Inferior parietal cortex (tissue), 1 donor: ENCODE results near the gene CNTRL.
A peak's percentile ranks its signal among the peaks of the same experiment; 100 is the strongest.
"Not testable (repeated sequence)": the region's sequence is repeated elsewhere in the genome, so short reads cannot be mapped to it uniquely, and the experiment has no call there.

Experiments used
- DNase-seq: peaks from one replicate; pipeline ENCODE4 v3.0.0-alpha.2; 2016; ENCODE audit errors: extremely low spot score

CNTRL gene, protein sequence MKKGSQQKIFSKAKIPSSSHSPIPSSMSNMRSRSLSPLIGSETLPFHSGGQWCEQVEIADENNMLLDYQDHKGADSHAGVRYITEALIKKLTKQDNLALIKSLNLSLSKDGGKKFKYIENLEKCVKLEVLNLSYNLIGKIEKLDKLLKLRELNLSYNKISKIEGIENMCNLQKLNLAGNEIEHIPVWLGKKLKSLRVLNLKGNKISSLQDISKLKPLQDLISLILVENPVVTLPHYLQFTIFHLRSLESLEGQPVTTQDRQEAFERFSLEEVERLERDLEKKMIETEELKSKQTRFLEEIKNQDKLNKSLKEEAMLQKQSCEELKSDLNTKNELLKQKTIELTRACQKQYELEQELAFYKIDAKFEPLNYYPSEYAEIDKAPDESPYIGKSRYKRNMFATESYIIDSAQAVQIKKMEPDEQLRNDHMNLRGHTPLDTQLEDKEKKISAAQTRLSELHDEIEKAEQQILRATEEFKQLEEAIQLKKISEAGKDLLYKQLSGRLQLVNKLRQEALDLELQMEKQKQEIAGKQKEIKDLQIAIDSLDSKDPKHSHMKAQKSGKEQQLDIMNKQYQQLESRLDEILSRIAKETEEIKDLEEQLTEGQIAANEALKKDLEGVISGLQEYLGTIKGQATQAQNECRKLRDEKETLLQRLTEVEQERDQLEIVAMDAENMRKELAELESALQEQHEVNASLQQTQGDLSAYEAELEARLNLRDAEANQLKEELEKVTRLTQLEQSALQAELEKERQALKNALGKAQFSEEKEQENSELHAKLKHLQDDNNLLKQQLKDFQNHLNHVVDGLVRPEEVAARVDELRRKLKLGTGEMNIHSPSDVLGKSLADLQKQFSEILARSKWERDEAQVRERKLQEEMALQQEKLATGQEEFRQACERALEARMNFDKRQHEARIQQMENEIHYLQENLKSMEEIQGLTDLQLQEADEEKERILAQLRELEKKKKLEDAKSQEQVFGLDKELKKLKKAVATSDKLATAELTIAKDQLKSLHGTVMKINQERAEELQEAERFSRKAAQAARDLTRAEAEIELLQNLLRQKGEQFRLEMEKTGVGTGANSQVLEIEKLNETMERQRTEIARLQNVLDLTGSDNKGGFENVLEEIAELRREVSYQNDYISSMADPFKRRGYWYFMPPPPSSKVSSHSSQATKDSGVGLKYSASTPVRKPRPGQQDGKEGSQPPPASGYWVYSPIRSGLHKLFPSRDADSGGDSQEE (N-terminal part only)

DNA sequence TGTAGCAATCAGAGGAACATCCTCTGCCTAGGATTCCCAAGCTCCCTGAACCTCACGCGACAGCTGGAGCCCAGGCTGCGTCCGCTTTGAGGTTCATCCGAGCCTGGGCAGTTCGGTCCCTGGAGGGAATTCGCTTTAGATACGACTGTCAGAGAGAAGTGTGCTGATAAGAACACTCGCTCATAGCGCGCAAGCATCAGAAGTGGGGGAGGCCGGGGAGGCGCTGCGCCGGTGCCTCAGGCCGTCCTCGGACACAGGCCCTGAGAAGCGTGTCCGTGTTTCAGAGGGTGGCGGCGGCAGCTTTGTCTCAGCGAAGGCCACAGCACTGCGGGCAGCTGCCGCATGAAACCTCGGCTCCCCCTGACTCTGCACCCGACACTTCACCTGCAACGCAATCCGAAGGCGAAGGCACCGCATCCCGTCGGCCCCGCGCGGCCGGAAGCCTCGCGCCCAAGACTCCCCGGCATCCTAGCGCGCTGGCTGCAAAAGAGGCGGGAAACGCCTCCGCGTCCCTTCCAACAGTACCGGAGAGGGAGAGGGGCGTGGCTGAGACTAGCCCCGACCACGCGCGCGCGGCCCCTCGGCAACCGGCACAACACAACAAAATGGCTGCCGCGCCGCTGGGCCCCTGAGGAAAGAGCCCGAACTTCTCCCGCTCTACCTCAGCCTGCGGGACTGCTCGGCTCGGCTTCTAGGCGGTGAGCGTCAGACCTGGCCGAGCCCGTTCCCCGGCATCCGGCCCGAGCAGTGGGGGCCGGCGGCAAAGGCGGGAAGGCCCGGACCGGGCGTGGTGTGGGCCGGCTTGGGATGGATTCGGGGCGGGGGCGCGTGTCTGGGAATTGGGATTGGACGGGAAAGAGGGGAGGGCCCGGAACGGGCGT is at the start of gene CNTRL:
TSS of gene CNTRL (plus strand) at position 586 of the 881 bp plus-strand sequence. CDS start 13,372 bp downstream, outside the sequence.
- peak; percentile 86 for DNase-seq

DNA sequence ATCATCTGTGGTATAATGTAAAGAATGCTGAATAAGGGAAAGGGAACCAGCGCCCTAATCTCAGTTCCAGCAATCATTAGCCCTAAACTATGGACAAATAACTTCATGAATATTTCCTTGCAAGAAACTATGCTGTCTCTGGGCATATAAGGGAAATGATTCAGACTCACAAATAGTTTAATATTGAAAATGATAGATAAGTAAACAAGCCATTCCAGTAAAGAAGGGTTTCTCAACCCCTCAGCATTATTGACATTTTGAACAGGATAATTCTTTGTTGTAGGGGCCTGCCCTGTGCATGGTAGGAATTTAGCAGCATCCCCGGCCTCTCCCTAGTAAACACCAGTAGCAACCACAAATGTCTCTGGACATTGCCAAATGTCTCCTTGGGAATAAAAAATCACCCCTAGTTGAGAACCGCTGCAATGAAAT is 48.5 kb upstream of the CNTRL start:
- no peak for DNase-seq

DNA sequence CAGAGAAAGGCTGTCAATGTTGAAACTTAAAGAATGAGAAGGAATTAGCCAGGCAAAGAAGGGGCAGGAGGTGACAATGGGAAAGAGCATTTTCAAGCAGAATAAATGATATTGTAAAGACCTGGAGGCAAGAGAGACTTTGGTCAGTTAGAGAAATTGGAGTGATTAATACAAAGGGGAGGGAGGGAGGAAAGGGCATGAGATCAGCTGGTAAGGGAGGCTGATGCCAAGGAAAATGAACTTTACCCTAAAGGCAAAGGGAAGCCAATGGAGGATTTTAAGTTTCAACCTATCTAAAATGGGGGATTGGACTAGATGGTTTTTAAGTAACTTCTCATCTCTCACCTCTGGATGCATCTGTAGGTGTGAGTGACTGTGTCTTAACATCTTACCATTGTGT is 48.0 kb upstream of the CNTRL start:
- no peak for DNase-seq

DNA sequence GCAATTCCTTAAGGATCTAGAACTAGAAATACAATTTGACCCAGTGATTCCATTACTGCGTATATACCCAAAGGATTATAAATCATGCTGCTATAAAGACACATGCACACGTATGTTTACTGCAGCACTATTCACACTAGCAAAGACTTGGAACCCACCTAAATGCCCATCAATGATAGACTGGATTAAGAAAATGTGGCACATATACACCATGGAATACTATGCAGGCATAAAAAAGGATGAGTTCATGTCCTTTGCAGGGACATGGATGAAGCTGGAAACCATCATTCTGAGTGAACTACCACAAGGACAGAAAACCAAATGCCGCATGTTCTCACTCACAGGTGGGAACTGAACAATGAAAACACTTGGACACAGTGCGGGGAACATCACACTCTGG is 46.5 kb upstream of the CNTRL start:
- not testable (repeated sequence) for DNase-seq

DNA sequence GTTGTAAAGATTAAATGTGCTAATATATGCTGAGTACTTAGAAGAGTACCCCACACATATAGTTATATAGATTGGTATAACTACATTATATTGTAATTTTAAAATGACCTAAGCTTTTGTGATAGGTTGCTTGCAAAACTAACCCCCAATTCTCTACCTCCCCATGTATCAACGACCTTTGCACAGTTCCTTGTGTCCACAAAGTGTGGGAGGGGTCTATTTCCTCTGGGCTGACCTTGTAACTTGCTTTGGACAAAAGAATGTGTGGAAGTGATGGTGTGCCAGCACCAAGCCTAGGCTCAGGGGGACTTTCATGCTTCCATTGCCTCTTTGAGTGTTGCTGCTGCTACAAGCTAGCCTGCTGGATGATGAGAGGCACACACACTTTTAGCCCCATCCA is 45.3 kb upstream of the CNTRL start:
- no peak for DNase-seq

DNA sequence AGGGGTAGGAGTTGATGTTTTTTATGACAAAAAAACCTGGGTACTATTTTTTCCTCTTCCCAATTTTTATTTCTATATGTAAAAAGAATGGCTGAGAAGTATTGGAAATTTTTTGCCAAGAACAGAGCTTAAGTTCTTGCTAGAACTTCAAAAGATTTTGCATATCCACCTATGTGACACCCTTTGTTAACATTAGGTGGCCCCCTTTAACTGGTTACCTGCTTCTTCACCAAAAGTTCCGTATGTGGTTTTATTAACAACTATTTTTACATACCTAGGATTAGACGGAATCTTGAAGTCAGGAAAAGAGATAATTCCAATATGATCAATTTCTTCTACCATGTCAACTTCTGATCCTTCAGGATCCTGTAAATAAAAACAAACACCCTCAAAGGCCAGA is 40.2 kb upstream of the CNTRL start:
- no peak for DNase-seq

DNA sequence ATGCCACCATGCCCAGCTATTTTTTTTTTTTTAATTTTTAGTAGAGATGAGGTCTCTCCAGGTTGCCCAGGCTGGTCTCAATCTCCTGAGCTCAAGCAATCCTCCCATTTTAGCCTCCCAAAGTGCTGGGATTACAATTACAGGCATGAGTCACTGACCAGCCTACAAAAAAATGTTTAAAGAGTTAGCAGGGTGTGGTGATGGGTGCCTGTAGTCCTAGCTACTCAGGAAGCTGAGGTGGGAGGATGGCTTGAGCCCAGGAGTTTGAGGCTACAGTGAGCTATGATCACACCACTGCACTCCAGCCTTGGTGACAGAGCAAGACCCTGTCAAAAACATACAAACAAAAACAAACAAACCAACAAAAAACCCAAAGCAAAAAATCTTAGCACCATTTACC is 39.0 kb upstream of the CNTRL start:
- not testable (repeated sequence) for DNase-seq

DNA sequence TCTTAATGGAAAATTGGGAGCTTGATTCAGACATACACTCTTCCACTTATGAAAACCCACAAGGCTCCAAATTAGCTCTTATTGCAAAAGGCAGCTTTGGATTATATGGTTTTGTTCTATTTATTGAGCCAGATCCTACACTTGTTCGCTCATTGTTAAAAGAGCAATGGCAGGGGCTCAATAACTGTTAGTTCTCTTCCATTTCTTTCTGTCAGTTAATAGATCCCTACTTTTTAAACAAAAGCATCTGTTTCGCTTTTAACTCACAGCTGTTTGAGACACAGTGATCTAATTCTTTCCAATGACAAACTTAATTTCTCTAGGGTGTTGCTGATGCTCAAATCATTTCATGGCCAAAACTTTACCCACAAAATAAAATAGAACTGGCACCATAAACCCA is 36.4 kb upstream of the CNTRL start:
- no peak for DNase-seq

DNA sequence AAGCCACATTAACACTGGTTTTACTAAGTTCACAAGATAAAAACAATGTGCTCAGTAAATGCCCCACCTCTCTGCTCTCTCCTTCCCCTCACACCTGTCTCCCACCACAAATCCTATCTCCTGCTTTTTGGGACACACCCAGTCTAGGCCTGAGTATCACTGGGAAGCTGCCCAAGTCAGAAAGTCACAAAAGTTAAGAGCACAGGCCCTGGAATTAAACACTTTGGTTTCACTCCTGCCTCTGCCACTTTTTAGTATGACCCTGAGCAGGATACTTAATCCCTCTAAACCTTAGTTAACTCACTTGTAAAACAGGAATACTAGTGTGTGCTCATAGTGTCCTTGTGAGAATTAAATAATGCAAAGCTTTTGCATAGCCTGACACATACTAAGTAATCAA is 36.0 kb upstream of the CNTRL start:
- no peak for DNase-seq

DNA sequence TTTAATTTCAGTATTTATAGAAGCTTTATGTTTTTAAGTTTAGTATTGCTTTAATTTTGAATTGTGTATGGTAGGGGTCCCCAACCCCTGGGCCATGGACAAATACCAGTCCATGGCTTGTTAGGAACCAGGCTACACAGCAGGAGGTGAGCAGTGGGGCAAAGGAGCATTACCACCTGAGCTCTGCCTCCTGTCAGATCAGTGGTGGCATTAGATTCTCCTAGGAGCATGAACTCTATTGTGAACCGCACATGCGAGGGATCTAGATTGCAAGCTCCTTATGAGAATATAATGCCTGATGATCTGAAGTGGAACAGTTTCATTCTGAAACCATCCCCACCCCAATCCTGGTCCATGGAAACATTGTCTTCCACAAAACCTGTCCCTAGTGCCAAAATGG is 26.6 kb upstream of the CNTRL start:
- no peak for DNase-seq

DNA sequence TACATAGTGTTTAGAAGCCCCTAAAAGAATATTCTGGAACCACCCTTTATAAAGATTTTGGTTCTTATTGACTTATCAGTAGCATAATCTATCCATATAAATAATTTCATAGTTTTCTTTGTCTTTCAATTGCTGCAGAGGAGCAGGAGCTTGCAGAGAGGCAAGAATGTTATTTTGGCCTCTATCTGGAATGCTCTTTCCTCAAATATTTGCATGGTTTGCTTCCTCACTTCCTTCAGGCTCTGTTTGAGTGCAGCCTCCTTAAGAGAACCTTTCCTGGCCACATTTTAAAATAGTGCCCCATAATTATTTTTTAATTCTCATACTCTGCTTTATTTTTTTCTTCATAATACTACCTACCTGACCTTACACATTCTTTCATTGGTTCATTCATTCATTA is 26.1 kb upstream of the CNTRL start:
- no peak for DNase-seq

DNA sequence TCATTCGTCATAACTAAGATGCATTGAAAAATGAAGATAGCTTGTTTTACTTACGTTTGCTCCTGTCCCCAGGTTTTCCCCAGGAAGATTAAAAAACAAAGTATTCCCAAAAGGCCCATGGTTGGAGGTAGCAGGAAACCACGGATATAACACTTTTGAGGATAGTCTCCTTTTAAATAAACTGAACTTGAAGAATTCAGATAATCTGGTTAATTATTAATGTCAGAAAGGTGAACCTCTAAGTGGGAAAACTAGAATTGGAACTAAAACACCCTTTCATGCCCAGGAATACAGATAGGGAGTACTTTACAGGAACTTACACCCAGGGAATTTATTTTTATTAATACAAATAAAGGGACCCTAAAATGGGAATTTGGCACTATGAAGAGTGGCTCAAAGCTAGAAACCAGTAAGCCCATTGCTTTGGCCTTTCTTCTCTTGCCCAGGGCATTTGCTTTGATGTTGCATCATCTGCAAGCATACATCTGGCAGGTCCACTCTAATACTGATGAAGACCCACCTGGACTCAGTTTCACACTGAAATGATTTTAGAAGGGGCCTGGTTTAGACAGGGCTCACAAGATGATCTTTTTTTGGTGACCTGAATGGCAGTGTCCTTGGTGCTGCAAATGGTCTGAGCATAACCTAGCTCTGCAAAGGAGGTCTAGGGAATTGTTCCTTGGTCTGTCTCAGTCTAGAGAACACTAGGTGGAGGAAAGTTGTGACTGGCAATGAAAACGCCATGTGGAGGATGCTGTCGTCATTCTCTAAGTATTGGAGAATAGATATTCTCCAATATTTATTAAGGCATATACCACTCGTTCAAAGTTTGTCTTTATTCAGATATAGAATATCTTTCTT is 24.4 kb upstream of the CNTRL start, which contains the start of gene C5:
TSS of gene C5 (minus strand) at position 148 of the 861 bp plus-strand sequence. CDS start at position 119, 29 bp downstream.
- no peak for DNase-seq

DNA sequence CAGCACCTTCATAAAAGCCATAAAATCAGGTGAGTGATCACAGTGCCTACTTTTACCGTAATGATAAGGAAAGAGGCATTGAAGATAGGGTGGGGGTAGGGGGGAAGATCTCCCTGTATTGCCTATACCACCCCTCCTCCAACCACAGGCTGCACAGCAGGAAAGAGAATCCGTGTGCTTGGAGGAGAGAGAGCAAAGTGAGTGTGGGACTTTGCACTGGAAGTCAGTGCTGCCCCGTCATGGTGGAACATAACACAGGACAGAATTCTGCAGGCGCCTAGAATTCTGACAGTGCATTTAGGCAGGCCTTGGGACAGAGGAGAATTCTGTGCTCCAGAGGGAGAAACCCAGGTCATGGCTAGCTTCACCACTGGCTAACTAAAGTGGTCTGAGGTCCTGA is 21.2 kb upstream of the CNTRL start:
- DNase-seq, result no peak

DNA sequence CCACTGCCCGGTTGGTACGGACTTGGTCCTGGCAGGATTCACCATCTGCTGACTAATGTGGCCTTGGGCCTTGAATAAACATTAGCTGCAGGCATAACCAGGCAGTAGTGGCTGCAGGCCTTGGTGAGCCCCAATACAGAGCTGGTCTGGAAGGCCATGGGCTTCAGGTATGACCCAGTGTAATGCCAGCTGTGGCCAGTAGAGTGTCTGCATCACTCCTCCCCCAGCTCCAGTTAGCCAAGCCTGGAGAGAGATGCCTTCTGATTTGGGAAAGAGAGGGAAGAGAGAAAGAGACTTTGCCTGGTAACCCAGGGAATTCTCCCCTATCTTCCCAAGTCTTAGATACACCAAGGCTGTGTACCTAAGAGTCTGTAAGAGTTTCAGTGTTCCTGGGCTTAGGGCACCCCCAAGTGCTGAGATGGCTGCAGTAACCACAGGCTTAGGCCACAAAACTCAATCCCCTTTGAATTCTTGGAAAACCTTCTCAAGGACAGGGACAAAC is 19.1 kb upstream of the CNTRL start:
- no peak for DNase-seq

DNA sequence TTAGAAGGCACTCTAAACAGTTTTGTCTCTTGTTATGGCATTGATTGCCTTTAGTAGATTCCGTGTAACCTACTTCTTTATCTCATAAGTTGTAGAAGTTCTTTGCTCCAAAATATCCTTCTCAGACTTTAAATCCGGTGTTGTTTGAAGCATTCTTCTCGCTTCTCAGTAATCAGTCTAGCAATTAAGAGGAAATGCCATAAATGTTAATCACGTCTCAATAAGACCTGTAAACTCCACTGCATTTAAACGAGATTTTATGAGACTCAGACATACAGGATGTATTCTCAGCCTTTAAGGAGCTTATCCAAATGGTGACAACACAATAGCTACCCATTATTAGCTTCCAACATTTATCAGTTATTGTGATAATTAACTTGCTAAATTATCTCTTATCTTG is 16.9 kb upstream of the CNTRL start:
- no peak for DNase-seq

DNA sequence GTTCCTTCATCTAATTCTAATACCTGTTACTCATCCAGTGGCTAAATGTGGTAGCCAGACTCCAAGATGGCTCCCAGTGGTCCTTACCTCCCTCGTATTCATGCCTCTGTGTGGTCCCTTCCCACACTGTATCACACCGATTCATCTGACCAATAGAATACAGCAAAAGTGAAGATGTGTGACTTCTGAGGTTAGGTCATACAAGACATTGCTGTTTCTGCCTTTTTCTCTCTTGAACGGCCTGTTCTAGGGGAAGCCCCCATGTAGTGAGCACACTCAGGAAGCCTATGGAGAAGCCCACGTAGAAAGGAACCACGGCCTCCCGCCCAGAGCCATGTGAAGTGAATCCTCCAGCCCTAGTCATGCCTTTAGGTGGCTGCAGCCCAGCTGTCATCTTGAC is 15.2 kb upstream of the CNTRL start:
- DNase-seq, result no peak

DNA sequence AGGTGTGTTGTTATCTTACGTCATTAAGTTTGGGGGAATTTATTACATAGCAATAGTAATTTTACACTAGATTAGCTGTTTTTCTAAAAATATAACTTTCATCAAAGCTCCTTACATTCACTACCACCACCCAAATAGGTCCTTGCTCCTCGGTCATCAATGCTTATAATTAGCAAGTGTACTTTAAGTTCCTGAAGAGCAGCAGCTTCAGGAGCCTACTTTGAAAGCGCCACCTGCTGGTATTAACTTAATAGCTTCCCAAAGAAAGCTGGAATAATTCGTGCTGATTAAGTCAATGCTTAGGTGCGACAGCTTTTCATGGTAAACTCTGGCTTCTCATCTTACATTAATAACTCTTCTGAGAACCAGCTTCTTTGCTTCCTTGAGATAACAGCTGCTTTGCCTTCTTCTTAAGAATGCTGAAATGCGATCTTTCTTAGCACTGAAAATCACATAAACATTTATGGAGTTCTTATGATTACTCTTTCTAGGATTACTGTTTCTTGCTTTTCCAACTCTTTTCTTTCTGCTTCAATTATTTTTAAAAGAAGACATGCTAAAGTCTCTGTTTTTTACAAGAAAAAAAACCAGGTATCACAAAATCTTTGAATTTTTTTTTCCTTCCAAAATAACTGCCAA is 14.6 kb upstream of the CNTRL start:
- peak; percentile 81 for DNase-seq

DNA sequence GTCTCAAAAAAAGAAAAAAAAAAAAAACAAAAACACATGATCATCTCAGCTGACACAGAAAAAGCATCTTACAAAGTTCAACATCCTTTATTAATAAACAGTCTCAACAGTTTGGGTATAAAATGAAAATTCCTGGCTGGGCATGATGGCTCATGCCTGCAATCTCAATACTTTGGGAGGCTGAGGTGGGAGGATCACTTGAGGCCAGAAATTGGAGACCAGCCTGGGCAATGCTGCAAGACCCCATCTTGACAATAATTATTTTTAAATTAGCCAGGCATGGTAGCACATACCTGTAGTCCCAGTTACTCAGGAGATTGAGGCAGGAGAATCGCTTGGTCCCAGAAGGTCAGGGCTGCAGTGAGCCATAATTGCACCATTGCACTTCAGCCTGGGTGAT is 7.9 kb upstream of the CNTRL start:
- no peak for DNase-seq

DNA sequence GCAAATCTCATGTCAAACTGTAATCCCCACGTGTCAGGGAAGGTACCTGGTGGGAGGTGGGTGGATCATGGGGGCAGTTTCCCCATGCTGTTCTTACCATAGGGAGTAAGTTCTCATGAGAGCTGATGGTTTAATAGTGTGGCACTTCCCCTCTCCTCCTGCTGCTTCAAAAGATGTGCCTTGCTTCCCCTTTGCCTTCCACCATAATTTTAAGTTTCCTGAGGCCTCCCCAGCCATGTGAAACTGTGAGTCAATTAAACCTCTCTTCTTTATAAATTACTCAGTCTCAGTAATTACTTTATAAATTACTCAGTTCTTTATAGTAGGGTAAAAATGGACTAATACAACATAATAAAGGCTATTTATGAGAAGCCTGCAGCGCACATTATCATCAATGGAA is 7.1 kb upstream of the CNTRL start:
- DNase-seq, result no peak
